Measurements from ENCODE around the gene OBP2A.

GRCh38 chr9:135582541-135582940, 36.6 kb downstream of the OBP2A start:
- TF ChIP-seq CTCF (IDR thresholded peaks at IDR 0.05) (no peak), POLR2A (IDR thresholded peaks at IDR 0.05) (no peak)
